NCI-H2081 (cell line): ENCODE data around the gene ATP2B1.

Source experiments
- DNase-seq, 2 experiments: peaks; one replicate each; lab custom pipeline; 2025; lab: John Stamatoyannopoulos, UW

Gene ATP2B1

DNA sequence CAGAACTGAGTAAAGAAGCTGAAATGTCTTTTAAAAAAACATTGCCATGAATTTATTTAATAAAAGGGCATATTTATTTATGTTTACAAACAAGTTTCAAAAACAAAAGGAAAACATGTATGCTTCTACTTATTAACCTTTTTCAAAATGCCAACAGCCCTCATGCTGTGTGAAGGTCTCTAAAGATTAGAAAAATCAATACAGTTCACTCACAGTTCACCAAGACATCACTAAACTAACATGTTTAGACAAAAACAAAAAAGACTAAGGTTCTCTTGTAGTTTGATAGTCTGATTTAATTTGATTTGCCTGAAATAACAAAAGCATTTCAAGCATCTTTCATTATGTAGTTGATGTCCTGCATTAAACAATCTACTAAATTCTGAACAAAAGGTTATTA lies 118.9 kb downstream of the ATP2B1 start:
- no peak for DNase-seq

DNA sequence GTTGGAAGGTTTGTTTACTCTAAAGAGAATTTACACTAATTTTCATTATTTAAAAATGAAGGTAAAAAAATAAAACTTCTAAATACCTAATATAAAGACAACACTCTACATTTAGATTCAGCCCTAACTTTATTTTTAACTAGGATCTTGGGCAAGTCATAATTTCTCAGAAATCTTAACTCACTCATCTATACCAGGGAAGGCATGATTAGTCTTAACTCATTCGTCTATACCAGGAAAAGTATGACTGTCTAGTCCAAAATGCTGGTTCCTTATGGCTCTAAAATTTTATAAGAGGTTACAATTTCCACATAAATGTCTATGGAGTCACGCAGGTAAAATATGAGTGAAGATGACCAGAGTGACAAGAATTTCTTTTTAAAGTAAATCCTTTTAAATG lies 130.1 kb downstream of the ATP2B1 start:
- no peak for DNase-seq

DNA sequence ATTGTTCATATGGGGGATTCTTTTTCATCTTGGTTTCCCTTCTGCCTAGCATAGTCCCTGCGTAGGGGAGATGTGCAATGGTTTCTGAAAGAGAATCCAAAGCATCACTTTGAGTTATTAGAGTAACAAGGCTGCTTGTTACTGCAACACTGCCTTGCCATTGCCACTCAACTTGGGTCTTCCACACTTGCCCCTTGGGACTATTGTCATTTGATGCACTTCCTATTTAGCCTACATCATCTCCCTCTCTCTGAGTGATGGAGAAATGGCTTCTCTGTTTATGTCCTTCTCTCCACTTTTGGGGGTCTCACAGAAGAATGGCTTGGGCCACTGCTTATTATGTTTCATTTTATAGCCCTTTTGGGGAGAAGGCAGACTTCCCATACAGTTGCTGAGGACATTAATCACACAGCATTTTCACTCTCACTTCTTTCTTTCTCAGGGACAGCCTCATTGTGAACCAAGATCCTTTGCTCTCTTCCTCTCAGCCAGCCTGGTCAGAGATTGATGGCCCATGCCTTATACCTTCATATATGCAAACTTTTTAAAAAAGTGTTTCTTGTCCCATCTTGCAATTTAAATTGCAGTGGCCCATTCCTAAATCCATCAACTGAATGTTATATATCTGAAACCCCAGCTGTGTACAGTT lies 131.9 kb downstream of the ATP2B1 start:
- no peak for DNase-seq

DNA sequence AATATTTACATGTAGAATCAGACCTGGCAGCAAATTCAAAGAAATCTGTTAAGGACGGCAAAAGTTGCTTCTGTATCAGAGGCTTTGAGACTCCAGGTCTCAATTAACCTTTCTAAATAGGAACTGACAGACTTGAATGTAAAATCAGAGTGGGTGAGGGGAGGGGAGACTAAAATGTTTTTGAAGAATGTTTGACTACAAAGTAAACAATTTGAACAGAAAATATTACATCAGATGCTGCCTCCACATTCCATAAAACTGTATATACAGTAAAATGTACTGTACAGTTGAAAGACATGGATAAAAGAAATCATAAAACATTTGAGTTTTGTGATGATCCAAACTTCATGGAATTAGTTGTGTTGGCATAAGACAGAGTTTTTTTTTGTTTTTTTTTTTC lies 133.3 kb downstream of the ATP2B1 start:
- no peak for DNase-seq

DNA sequence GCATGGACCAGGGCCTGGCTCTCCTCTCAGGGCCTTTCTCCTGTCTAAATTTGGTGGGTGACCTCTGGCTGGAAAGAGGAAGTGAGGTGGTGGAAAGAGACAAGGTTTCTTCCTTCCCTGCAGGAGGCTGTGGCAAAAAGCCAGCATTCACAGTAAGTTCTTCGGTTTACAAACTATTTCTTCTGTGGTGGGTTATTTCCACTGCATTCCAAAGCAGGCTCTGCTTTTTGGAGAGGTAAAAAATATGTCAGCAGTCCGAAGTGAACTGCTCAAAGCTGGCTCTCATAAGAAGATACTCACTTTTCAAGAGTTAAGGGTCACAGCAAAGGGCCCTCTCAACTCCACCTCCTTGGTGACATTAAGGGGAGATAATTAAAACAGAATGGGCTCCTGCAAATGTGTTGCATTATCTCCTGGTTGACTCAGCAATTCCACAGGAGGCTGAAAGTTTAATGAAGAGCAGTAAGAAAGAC lies 133.9 kb downstream of the ATP2B1 start:
- no peak for DNase-seq

DNA sequence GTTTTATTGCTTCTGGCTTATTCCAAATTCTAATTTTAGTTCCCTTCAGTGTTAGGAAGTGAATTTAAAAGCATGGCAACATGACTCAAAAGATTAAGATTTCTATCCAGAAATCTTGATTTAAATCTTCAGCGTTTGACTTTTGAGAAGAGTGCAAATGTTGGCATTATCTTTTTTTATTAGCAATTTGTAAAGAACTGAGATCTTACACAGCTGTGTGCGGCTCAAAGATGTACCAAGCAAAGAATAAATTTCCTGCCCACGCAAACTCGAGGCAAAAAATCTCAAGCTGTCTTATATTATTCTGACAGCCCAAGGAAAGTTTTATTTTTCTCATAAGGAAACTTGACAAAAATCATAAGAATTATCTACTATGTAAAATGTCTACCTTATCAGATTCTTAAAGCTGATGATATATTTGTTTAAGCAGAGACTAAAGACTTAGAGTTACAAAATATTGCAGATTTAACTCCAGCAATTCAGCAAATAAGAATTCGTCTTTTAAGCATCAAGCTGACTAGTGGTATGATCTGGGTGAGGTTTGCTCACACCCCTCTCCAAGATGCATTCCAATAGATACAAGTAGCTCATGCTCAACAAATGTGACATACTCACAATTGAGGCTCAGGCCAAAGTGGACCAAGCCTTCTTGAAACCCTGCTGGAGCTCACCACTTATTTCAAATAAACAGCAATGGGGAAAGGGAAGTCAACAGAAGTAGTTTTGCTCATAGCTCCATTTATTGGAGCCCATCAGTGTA lies 135.4 kb downstream of the ATP2B1 start:
- DNase-seq, result no peak

DNA sequence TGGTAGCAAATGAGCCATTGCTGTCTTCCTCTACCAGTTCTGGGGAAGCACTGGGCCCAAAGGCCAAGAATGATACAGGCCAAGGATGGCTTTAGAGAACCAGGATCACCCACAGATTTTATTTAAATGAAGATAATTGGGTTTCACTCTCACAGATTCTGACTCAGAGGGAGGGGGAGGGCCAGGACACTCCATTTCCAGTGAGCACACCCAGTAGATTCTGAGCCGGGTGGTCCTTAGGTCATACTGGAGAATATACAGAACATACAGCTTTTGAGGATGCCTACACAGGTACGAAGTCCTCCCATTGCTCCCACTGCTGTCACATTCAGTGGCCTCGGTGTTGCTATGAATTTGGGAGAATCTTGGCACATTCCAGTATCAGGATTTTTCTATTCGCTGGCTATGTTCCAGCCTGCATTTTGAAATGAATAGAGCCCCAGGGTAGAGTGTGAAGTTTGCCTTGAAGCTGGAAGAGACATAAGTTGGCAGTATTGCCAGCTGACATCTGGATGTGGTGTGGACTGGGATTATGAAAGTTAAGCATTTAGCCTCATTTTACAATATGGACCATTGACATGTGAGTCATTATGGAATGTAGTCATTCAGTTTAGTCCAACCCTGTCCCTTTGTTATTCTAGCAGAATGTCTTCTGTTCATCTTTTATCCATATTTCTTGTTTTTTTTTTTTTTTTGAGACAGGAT lies 137.0 kb downstream of the ATP2B1 start:
- no peak for DNase-seq

DNA sequence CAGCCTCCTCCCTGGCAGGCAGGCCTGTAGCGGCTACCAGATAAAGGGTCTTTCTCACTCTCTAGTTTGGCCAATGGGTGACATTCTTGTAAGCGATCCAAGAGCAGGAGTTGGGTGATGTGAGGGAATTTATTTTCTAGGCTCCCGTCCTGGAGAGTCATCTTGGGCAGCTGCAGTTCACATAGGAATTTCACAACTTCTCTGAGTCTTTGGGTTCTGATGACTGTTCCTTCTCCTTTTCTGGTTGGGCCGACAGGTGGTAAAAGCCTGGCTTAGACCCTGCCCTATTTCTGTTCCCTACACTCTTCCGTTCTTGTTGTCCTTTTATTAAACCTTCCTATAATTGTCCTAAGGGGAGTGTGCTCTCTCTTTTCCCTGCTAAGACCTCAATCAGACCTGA lies 140.2 kb downstream of the ATP2B1 start:
- DNase-seq, result no peak

DNA sequence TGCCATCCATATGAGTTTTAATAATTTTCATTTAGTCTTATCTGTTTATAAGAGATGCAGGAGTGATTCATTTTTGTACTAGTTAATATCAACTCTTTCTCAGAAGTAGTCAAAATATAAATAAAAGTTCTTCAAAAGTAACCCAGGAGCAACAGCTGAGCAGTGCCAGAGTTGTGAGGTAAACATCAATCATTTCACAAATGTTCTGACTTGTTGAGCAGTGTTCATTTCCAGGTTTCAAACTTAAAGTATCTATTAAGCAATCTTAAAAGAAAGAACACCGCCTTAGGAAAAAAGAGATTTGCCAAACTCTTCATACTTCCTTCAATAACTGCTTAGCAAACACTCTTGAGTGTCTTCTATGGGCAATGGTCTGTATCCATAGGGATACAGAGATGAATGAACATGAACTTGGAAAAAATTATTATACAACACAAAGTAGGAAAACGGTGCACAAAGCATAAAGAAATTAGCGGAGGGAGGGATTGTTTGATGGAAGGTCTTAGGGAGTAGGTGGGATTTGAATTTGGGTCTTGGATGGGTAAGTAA lies 140.9 kb downstream of the ATP2B1 start:
- no peak for DNase-seq

DNA sequence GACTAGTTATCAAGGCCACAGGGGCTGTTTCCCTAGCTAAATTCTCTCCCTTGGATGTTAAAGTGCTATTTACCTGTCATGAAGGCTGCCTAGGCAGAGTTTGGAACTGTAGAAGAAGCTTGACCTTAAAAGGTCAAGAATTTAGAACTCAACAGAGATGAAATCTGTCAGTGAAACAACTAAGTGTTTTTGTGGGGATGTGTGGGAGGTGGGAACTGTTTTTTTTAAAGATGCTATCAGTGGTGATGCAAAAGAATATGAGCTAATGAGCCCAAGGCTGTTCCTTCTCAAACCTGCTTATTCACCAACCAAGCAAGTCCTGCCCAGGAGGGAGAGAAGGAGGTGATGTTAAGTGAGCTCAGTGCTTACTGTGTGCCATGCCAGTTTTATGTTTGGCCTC lies 142.0 kb downstream of the ATP2B1 start:
- no peak for DNase-seq

DNA sequence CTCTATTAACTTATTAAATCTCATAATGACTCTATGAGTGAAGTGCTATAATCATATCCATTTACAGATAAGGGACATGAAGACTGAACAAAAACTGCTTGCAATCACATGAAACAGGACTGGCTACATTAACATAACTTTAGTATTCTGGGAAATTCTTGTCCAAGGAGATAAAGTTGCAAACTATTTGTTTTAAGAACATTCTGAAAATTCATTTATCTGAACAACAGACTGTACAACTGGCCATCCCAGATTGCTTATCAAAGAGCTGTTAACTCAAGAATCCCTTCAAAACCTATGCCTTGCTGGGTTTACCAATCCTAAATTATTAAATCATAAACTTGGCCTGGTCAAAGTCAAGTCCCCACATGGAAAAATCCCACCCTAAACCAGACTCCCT lies 143.6 kb downstream of the ATP2B1 start:
- DNase-seq, result no peak

DNA sequence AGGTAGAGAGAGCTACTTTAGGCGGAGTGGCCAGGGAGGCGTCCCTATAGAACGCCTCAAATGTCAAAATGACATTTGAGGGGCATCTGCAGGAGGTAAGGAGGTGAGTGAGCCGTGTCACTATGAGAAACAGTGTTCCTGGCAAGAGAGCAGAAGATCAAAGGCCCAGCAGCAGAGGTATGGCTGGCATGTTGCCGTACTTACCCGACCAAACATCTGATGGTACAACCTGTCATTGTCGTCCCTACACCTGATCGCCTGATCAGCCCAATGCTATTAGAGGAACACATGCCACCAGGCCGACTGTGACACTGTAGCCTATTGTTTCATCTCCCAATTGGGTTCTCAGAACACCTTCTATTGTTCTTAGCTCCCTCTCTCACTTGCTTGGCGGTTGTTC lies 148.9 kb downstream of the ATP2B1 start:
- no peak for DNase-seq

DNA sequence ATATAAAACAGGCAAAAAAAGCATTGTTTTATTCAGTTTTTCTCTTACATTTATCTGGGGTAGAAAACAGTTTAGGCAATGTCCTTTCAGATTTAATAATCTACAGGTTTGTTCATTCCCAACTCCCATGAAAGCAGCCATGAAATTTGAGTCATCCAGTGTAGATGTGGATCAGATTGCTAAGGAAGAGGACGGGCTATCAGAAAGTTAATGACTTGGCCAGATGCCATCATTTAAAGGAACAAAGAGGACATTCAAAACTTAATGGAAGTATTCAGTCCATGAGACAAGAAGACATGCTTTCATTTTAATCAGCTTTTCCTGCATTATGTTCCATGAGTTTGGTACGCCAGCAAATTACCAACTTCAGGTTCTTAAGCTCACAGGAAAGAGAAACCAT lies 151.7 kb downstream of the ATP2B1 start:
- no peak for DNase-seq

DNA sequence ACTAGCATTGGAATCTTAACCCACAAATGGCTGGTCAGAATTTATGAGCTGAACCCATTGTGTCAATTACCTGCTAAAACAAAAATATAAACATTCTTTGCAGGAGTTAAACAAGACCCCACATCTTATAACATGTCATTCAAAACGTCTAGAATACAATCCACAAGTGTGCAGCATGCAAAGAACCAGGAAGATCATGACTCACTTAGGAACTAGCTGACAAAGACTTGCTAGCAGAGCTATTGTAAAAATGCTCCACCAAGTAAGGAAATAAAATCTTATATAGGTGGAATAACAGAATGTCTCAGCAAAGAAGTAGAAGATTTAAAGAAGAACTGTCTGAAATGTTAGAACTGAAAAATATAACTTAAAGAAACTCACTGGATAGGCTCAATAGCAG lies 156.3 kb downstream of the ATP2B1 start:
- DNase-seq, result no peak

DNA sequence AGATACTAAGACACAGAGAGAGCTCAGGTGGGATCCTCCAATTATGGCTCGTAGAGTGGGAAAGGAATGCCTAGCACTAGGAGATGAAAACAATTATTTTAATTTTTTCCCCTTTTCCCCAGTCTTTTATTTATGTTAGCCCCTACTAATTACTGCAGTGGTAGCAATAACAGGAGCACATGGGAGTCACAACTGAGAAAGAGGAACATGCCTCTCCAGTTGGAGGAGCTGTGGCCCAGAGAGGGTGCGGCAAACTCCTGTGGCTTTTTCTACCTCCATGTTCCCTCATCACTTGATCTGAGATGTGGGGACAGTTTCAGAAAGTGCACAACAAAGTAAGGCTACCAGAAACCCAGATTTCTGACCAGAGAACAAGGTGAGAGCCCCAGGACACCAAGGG lies 156.9 kb downstream of the ATP2B1 start:
- no peak for DNase-seq

DNA sequence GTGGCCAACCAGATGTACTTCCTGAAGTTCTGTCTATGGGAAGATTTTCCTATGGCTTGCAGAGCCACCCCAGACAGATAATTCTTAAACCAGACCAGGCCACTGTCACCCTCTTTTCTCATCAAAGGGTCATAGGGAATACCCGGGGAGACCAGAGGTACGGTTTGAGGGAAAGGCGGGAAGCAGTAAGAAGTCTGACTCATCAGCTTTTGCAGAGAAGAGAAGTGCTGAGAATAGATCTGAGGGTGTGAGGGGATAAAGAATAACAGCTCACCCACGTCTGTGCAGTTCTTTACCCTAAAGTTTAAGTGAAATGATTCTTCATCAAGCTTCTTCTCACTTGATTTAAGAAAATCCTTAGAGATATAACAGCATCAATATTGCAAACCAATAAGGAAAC lies 161.5 kb downstream of the ATP2B1 start:
- no peak for DNase-seq

DNA sequence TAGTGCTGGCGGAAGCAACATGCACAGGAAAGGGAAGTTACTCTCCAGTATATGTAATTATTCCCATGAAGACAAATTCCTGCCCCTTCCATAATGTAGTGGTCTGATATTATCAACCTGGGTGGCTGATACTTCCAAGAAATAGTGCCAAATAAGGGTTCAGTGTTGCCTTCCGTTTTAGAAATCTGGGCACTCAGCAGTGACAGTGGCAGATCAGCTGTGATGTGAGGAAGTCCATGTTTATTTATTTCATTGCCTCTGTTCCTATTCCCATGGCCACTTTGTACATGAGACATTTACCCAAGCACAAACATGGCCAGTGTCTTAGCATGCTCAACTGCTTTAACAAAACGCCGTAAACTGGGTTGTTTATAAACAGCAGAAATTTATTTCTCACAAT lies 162.5 kb downstream of the ATP2B1 start:
- DNase-seq, result no peak

DNA sequence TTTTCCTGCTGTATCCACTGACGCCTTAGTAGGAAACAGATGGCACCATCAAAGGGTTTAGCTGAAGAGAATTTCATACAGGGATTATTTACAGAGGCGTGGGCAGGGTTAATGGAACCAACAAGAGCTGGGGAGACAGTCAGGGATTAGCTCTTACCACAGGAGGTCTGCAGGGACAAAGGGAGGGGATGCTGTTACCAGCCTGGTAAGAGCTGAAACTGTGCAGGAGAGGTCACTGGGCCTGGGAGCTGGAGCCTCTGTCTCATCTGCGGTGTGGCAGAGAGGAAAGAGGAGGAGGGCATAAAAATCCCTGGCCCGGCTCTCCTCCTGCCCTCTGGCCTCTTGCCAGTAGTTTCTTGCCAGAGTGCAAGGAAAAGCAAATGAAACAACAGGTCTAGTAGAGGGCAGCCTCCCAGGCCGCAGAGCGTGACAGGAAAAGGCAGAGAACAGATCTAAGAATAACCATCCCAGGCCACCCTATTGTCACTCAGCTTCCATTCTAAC lies 163.9 kb downstream of the ATP2B1 start:
- DNase-seq, result peak; percentile 4 to 42

DNA sequence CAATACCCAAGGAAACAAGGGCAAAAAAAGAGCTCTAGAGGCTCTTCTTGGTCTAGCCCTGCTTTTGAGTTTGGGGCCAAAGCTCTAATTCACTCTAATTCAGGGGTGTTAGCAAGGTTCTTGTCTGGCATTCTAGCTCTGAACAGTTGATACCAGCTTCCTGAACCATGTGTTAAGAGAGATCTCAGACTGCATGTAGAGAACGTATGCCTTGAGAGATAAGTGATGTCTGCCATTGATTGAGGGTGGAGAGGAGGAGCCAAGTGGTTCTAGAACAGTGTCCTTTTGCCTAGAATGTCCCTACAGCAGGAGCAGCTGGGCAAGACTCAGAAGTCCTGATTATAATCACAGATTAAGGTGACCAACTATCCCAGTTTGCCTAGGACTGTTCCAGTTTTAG lies 164.6 kb downstream of the ATP2B1 start:
- no peak for DNase-seq

DNA sequence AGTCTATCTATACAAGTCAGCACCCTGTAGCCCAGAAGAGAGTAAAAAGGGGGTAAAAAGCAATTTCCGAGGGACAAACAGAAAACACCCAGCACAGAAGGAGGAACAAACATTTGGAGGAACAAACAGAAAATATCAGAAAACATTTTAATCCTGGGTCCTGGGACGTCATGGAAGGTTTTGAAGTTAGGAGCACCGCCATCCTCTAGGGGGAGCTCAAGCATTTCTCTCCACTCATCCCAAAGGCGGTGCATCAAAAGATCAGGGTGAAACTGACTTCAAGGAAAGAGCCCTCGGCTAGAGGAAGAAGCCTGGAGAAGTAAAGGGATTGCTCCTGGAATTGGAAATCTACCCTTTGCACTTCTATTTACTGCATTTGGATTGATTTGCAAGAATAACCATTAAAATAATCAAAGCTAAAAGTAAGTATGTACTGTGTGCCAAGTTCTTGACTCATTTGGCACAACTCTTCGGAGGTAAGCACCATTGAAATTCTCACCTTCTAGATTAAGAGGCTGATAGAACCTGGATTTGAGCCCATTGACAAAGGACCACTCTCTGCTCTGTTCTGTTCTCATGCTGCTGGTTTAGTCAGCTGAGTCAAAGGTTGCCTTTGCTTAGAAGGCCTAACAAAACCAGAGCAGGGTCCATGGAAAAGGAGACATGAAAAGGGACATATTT lies 165.6 kb downstream of the ATP2B1 start:
- peak; percentile 72 to 77 for DNase-seq

DNA sequence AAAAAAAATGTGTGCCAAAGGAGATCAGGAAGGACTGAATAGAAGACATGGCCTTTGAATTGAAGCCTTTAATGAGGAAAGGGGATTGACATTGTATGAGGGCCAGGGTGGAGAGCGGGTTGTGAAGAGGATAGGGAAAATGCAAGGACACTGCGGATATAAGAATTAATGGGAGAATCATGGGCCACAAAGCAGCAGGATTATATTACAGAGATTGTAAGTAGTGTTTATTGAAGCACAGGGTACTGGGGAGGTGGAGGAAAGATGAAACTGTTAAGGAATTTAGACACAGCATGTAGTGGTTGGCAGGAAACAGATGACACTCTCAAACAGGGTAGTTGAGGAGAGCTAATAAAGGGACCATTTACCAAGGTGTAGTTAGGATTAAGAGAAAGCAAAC lies 166.4 kb downstream of the ATP2B1 start:
- no peak for DNase-seq

DNA sequence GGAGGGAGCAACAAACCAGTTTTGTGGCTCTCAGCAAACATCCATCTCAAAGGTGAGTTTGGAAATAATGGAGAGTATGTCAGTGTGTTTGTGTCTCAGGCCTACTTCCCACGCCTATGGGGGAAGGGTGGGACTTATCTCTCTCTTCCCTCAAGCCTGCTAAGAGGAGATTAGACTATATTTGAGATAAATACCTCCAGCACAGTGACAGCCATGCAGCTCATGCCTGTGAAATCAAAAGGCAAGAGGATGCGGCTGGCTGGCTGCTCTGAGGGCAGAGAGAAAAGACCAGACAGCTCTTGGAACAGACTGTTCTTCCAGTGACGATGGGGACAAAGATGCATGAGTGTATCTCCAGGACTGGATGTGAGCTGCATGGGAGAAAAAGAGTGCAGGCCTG lies 168.1 kb downstream of the ATP2B1 start:
- DNase-seq, result no peak
